ENCODE measurements around the gene ASCL2.

Gene ASCL2

GRCh38 chr11:2263724-2264360, 6.5 kb downstream of the ASCL2 start:
- no peak overlapping the region for H3K4me3 ChIP-seq (ENCODE audit: control insufficient read depth, low read depth, low read length)
- no peak for TF ChIP-seq CTCF (conservative IDR thresholded peaks at IDR 0.05; ENCODE audit: control insufficient read depth, insufficient read depth, low read depth, low read length)
- no peak for DNase-seq (ENCODE audit: low read depth)

GRCh38 chr11:2263071-2263565, 7.3 kb downstream of the ASCL2 start:
- no peak for TF ChIP-seq CTCF (conservative IDR thresholded peaks at IDR 0.05; ENCODE audit: control insufficient read depth, insufficient read depth, low read depth, low read length)
- no peak overlapping the region for H3K4me3 ChIP-seq (ENCODE audit: control insufficient read depth, low read depth, low read length)
- no peak for DNase-seq (ENCODE audit: low read depth)

- no peak for TF ChIP-seq CTCF (conservative IDR thresholded peaks at IDR 0.05; ENCODE audit: control insufficient read depth, insufficient read depth, low read depth, low read length)
- DNase-seq (ENCODE audit: low read depth), result no peak
- no peak overlapping the region for H3K4me3 ChIP-seq (ENCODE audit: control insufficient read depth, low read depth, low read length)
These were observed 7.9 kb downstream of the ASCL2 start for GRCh38 chr11:2262301-2263070.

- no peak for DNase-seq (ENCODE audit: low read depth)
- no peak for TF ChIP-seq CTCF (conservative IDR thresholded peaks at IDR 0.05; ENCODE audit: control insufficient read depth, insufficient read depth, low read depth, low read length)
- no peak overlapping the region for H3K4me3 ChIP-seq (ENCODE audit: control insufficient read depth, low read depth, low read length)
These were observed 8.8 kb downstream of the ASCL2 start for GRCh38 chr11:2261436-2262230.

- no peak for DNase-seq (ENCODE audit: low read depth)
- TF ChIP-seq CTCF (conservative IDR thresholded peaks at IDR 0.05; ENCODE audit: control insufficient read depth, insufficient read depth, low read depth, low read length), result no peak
- no peak overlapping the region for H3K4me3 ChIP-seq (ENCODE audit: control insufficient read depth, low read depth, low read length)
These were observed 9.7 kb downstream of the ASCL2 start for GRCh38 chr11:2260491-2261364.

Data from fibroblast of mammary gland (primary cell).